Measurements from ENCODE around the gene CDC42EP1. TPM values are rescaled to one million over a fixed set of nuclear protein-coding genes. Genes with fewer than 3 reads are reported as not detected.
A peak's percentile ranks its signal among the peaks of the same experiment; 100 is the strongest.

The CDC42EP1 gene
- total and polyA plus RNA-seq, 2 experiments from 2014 or later, result 7.7 to 10.2 TPM

DNA sequence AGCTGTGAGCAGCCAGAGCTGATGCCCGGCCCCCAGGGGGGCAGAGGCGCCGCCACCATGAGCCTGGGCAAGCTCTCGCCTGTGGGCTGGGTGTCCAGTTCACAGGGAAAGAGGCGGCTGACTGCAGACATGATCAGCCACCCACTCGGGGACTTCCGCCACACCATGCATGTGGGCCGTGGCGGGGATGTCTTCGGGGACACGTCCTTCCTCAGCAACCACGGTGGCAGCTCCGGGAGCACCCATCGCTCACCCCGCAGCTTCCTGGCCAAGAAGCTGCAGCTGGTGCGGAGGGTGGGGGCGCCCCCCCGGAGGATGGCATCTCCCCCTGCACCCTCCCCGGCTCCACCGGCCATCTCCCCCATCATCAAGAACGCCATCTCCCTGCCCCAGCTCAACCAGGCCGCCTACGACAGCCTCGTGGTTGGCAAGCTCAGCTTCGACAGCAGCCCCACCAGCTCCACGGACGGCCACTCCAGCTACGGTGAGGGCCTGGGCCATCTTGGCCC lies 6.1 kb downstream of the CDC42EP1 start:
- Mint-ChIP-seq H3K4me3 (no peak overlapping the region), H3K27ac (no peak overlapping the region), H3K36me3 (ENCODE audit: low read depth) (peaks cover 14% of the 10 kb centered on the region), H3K27me3 (ENCODE audit: insufficient read depth, low read depth, poor library complexity) (peaks cover 23% of the 10 kb centered on the region), H3K4me1 (peaks cover 56% of the 10 kb centered on the region), H3K9me3 (no peaks in the 10 kb centered on the region; the same call in 2 of the 3 replicates)
- Histone ChIP-seq H3K79me2 (replicated peaks; ENCODE audit: insufficient read depth) (peaks cover 17% of the 10 kb centered on the region), H3K4me1 (ENCODE audit: insufficient read depth) (peaks cover 34% of the 10 kb centered on the region), H3K4me2 (no peak overlapping the region), H3K27ac (ENCODE audit: low read depth) (no peak overlapping the region), H3K36me3 (ENCODE audit: insufficient read depth) (no peaks in the 10 kb centered on the region), H3K4me3 (no peak overlapping the region), H2AFZ (no peak overlapping the region), H3K9me2 (ENCODE audit: insufficient read depth) (no peaks in the 10 kb centered on the region), H3K27me3 (ENCODE audit: insufficient read depth) (peaks cover 7% of the 10 kb centered on the region), H3F3A (replicated peaks; ENCODE audit: low read depth) (peaks cover 12% of the 10 kb centered on the region; the same call in 1 of the 2 replicates), H4K20me1 (replicated peaks; ENCODE audit: insufficient read depth) (no peaks in the 10 kb centered on the region)
- ATAC-seq, result no peak
- TF ChIP-seq, protein P1, sequence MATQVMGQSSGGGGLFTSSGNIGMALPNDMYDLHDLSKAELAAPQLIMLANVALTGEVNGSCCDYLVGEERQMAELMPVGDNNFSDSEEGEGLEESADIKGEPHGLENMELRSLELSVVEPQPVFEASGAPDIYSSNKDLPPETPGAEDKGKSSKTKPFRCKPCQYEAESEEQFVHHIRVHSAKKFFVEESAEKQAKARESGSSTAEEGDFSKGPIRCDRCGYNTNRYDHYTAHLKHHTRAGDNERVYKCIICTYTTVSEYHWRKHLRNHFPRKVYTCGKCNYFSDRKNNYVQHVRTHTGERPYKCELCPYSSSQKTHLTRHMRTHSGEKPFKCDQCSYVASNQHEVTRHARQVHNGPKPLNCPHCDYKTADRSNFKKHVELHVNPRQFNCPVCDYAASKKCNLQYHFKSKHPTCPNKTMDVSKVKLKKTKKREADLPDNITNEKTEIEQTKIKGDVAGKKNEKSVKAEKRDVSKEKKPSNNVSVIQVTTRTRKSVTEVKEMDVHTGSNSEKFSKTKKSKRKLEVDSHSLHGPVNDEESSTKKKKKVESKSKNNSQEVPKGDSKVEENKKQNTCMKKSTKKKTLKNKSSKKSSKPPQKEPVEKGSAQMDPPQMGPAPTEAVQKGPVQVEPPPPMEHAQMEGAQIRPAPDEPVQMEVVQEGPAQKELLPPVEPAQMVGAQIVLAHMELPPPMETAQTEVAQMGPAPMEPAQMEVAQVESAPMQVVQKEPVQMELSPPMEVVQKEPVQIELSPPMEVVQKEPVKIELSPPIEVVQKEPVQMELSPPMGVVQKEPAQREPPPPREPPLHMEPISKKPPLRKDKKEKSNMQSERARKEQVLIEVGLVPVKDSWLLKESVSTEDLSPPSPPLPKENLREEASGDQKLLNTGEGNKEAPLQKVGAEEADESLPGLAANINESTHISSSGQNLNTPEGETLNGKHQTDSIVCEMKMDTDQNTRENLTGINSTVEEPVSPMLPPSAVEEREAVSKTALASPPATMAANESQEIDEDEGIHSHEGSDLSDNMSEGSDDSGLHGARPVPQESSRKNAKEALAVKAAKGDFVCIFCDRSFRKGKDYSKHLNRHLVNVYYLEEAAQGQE (IDR thresholded peaks at IDR 0.05; ENCODE audit: unreplicated experiment), result no peak
- TF ChIP-seq ZNF331 (CRISPR knock-in tag; IDR thresholded peaks at IDR 0.05; ENCODE audit: low read depth), result no peak
- DNase-seq (ENCODE audit: low spot score), result no peak

DNA sequence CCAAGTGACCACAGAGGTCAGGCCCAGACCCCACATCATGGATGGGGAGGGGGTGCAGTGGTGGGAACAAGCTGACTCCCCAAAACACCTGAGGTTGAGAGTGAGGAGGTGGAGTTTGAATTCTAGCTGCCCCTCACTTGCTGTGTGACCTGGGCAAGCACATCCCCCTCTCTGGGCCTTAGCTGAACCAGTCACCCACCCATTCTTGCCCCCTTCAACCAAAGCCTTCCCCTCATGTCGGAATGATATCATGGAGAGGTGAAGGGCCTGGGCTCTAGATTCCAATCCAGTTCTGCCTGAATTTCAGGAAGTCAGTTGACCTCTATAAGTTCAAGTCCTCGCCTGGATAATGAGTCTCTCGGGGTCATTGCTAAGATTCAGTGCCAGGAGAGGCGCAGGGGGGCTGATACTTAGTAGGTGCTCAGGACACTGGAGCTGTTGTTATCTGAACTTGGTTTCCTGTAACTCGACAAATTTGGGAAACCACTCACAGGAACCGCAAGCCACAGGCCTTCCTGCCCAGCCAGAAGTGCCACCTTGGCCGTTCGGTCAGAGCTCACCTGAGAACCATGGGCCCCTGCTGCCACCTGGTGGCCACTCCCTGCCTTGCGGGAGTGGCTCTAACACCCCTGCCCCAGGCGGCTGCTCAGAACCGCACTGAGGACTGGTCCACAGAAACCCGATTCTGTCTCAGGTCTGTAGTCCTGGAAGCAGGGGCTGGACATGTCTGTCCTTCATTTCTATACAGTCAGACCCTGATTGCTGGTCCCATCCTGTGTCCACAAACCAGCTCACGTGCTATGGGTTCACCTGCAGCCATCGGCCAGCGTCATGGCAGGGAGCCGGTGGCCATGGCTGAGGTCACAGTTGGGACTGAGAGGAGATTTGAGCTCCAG lies 6.9 kb downstream of the CDC42EP1 start:
- peaks cover 16% of the 10 kb centered on the region for H3K27me3 Mint-ChIP-seq (ENCODE audit: insufficient read depth, low read depth, poor library complexity)
- Histone ChIP-seq H3K79me2 (replicated peaks; ENCODE audit: insufficient read depth) (peaks cover 15% of the 10 kb centered on the region), H3K9me2 (ENCODE audit: insufficient read depth) (no peaks in the 10 kb centered on the region), H3K27ac (ENCODE audit: low read depth) (0 out of 2 replicates have a peak overlapping the region, but pooled peaks have one; percentile 79), H3K4me3 (no peak overlapping the region), H2AFZ (no peak overlapping the region), H3K4me1 (ENCODE audit: insufficient read depth) (peaks cover 32% of the 10 kb centered on the region), H3K27me3 (ENCODE audit: insufficient read depth) (peaks cover under 1% of the 10 kb centered on the region; the same call in 1 of the 2 replicates), H3K36me3 (ENCODE audit: insufficient read depth) (no peaks in the 10 kb centered on the region), H3F3A (replicated peaks; ENCODE audit: low read depth) (peaks cover 12% of the 10 kb centered on the region; the same call in 1 of the 2 replicates), H4K20me1 (replicated peaks; ENCODE audit: insufficient read depth) (no peaks in the 10 kb centered on the region), H3K4me2 (no peak overlapping the region)
- ATAC-seq, result peak; percentile 83
- TF ChIP-seq CREB1 (CRISPR knock-in tag; IDR thresholded peaks at IDR 0.05; ENCODE audit: low read depth) (no peak), NANOG (IDR thresholded peaks at IDR 0.05; ENCODE audit: borderline replicate concordance) (no peak), ZNF114 (CRISPR knock-in tag; IDR thresholded peaks at IDR 0.05) (no peak), POLR2AphosphoS5 (IDR thresholded peaks at IDR 0.05; ENCODE audit: low read depth) (peak; percentile 45; the same call in 1 of the 2 replicates)
- TF ChIP-seq, protein P2, sequence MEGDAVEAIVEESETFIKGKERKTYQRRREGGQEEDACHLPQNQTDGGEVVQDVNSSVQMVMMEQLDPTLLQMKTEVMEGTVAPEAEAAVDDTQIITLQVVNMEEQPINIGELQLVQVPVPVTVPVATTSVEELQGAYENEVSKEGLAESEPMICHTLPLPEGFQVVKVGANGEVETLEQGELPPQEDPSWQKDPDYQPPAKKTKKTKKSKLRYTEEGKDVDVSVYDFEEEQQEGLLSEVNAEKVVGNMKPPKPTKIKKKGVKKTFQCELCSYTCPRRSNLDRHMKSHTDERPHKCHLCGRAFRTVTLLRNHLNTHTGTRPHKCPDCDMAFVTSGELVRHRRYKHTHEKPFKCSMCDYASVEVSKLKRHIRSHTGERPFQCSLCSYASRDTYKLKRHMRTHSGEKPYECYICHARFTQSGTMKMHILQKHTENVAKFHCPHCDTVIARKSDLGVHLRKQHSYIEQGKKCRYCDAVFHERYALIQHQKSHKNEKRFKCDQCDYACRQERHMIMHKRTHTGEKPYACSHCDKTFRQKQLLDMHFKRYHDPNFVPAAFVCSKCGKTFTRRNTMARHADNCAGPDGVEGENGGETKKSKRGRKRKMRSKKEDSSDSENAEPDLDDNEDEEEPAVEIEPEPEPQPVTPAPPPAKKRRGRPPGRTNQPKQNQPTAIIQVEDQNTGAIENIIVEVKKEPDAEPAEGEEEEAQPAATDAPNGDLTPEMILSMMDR (conservative IDR thresholded peaks at IDR 0.05; ENCODE audit: low read depth in 2 of 2), result peak; percentile 94 to 99
- DNase-seq (ENCODE audit: low spot score), result peak; percentile 93
- no peaks in the 10 kb centered on the region; the same call in 2 of the 3 replicates for H3K9me3 Mint-ChIP-seq
- no peak overlapping the region; the same call in 2 of the 3 replicates for H3K4me3 Mint-ChIP-seq
- H3K4me1 Mint-ChIP-seq, result peaks cover 51% of the 10 kb centered on the region
- peaks cover 9% of the 10 kb centered on the region for H3K36me3 Mint-ChIP-seq (ENCODE audit: low read depth)
- H3K27ac Mint-ChIP-seq, result no peak overlapping the region
